ENCODE measurements around the gene IVL.

The IVL gene

GRCh38 chr1:152953761-152954160 is 45.4 kb downstream of the IVL start:
- no peaks in the 10 kb centered on the region for H3K4me1 ChIP-seq (ENCODE audit: control insufficient read depth, insufficient read depth, low read length)
- peaks cover 25% of the 10 kb centered on the region; the same call in 1 of the 2 replicates for H3K27me3 ChIP-seq (ENCODE audit: control insufficient read depth, insufficient read depth, low read length)
- no peak overlapping the region for H3K27ac ChIP-seq (ENCODE audit: low read depth, low read length)
- peaks cover 7% of the 10 kb centered on the region; the same call in 1 of the 2 replicates for H3K9me3 ChIP-seq (ENCODE audit: control insufficient read depth, insufficient read depth, low read depth, low read length)
- H3K9ac ChIP-seq (ENCODE audit: low read length): no peak overlapping the region
- no peak overlapping the region for H3K4me3 ChIP-seq (ENCODE audit: low read depth, low read length)
- no peaks in the 10 kb centered on the region for H3K36me3 ChIP-seq (ENCODE audit: control insufficient read depth, insufficient read depth, low read length)

GRCh38 chr1:152954436-152954835 is 46.1 kb downstream of the IVL start:
- no peaks in the 10 kb centered on the region for H3K36me3 ChIP-seq (ENCODE audit: control insufficient read depth, insufficient read depth, low read length)
- no peak overlapping the region for H3K27ac ChIP-seq (ENCODE audit: low read depth, low read length)
- H3K9ac ChIP-seq (ENCODE audit: low read length): no peak overlapping the region
- peaks cover 7% of the 10 kb centered on the region; the same call in 1 of the 2 replicates for H3K9me3 ChIP-seq (ENCODE audit: control insufficient read depth, insufficient read depth, low read depth, low read length)
- H3K4me3 ChIP-seq (ENCODE audit: low read depth, low read length): no peak overlapping the region
- H3K4me1 ChIP-seq (ENCODE audit: control insufficient read depth, insufficient read depth, low read length): no peaks in the 10 kb centered on the region
- H3K27me3 ChIP-seq (ENCODE audit: control insufficient read depth, insufficient read depth, low read length): peaks cover 25% of the 10 kb centered on the region; the same call in 1 of the 2 replicates

- no peak overlapping the region for H3K4me3 ChIP-seq (ENCODE audit: low read depth, low read length)
- peaks cover 7% of the 10 kb centered on the region; the same call in 1 of the 2 replicates for H3K9me3 ChIP-seq (ENCODE audit: control insufficient read depth, insufficient read depth, low read depth, low read length)
- no peaks in the 10 kb centered on the region for H3K36me3 ChIP-seq (ENCODE audit: control insufficient read depth, insufficient read depth, low read length)
- H3K4me1 ChIP-seq (ENCODE audit: control insufficient read depth, insufficient read depth, low read length): no peaks in the 10 kb centered on the region
- peaks cover 11% of the 10 kb centered on the region; the same call in 1 of the 2 replicates for H3K27me3 ChIP-seq (ENCODE audit: control insufficient read depth, insufficient read depth, low read length)
- no peak overlapping the region for H3K9ac ChIP-seq (ENCODE audit: low read length)
- H3K27ac ChIP-seq (ENCODE audit: low read depth, low read length): no peak overlapping the region
These were observed 49.2 kb downstream of the IVL start for GRCh38 chr1:152957561-152957960.

GRCh38 chr1:152959273-152959672 is 50.9 kb downstream of the IVL start:
- no peak overlapping the region for H3K27ac ChIP-seq (ENCODE audit: low read depth, low read length)
- H3K4me3 ChIP-seq (ENCODE audit: low read depth, low read length): no peak overlapping the region
- H3K9ac ChIP-seq (ENCODE audit: low read length): no peak overlapping the region
- no peaks in the 10 kb centered on the region for H3K36me3 ChIP-seq (ENCODE audit: control insufficient read depth, insufficient read depth, low read length)
- H3K9me3 ChIP-seq (ENCODE audit: control insufficient read depth, insufficient read depth, low read depth, low read length): no peaks in the 10 kb centered on the region; the same call in 1 of the 2 replicates
- peaks cover 3% of the 10 kb centered on the region; the same call in 1 of the 2 replicates for H3K27me3 ChIP-seq (ENCODE audit: control insufficient read depth, insufficient read depth, low read length)
- no peaks in the 10 kb centered on the region for H3K4me1 ChIP-seq (ENCODE audit: control insufficient read depth, insufficient read depth, low read length)

GRCh38 chr1:152959801-152960451 is 51.6 kb downstream of the IVL start:
- H3K4me3 ChIP-seq (ENCODE audit: low read depth, low read length): no peak overlapping the region
- no peak overlapping the region for H3K9ac ChIP-seq (ENCODE audit: low read length)
- no peak overlapping the region for H3K27ac ChIP-seq (ENCODE audit: low read depth, low read length)
- H3K4me1 ChIP-seq (ENCODE audit: control insufficient read depth, insufficient read depth, low read length): no peaks in the 10 kb centered on the region
- H3K27me3 ChIP-seq (ENCODE audit: control insufficient read depth, insufficient read depth, low read length): peaks cover 6% of the 10 kb centered on the region; the same call in 1 of the 2 replicates
- H3K36me3 ChIP-seq (ENCODE audit: control insufficient read depth, insufficient read depth, low read length): no peaks in the 10 kb centered on the region
- H3K9me3 ChIP-seq (ENCODE audit: control insufficient read depth, insufficient read depth, low read depth, low read length): no peaks in the 10 kb centered on the region; the same call in 1 of the 2 replicates

- Histone ChIP-seq H3K27me3 (ENCODE audit: control insufficient read depth, insufficient read depth, low read length) (peaks cover 8% of the 10 kb centered on the region; the same call in 1 of the 2 replicates), H3K9ac (ENCODE audit: low read length) (no peak overlapping the region), H3K9me3 (ENCODE audit: control insufficient read depth, insufficient read depth, low read depth, low read length) (no peaks in the 10 kb centered on the region; the same call in 1 of the 2 replicates), H3K36me3 (ENCODE audit: control insufficient read depth, insufficient read depth, low read length) (no peaks in the 10 kb centered on the region), H3K4me1 (ENCODE audit: control insufficient read depth, insufficient read depth, low read length) (no peaks in the 10 kb centered on the region), H3K4me3 (ENCODE audit: low read depth, low read length) (no peak overlapping the region), H3K27ac (ENCODE audit: low read depth, low read length) (no peak overlapping the region)
These were observed 52.2 kb downstream of the IVL start for GRCh38 chr1:152960452-152961044.

All from HUES6 (cell line).